Measurements from ENCODE around the gene PCNX2. TPM values are rescaled to one million over a fixed set of nuclear protein-coding genes. Genes with fewer than 3 reads are reported as not detected.

The PCNX2 gene
- polyA plus RNA-seq, 1 donor (not counting 4 experiments of a cell fraction or from before 2014, with no cell fraction given) = 18.0 TPM

GRCh38 chr1:232984577-232985425 is 310.7 kb downstream of the PCNX2 start:
- FAIRE-seq (no peak), DNase-seq (ENCODE audit: low read depth, low spot score) (no peak)
- TF ChIP-seq EZH2 (IDR thresholded peaks at IDR 0.05; ENCODE audit: low read length) (no peak), CTCF (optimal IDR thresholded peaks at IDR 0.05 in 1 of 3, IDR thresholded peaks at IDR 0.05 in 1 of 3, conservative IDR thresholded peaks at IDR 0.05 in 1 of 3; ENCODE audit: extremely low read depth in 1 of 3, insufficient read depth in 2 of 3, low read length in 3 of 3) (no peak)
- Histone ChIP-seq H3K36me3 (ENCODE audit: control insufficient read depth in 2 of 2, extremely low read depth in 1 of 2, insufficient read depth in 2 of 2, low read length in 2 of 2) (peaks cover 7 to 8% of the 10 kb centered on the region in 2 experiments), H3K4me3 (ENCODE audit: control insufficient read depth in 2 of 3, extremely low read depth in 1 of 3, insufficient read depth in 2 of 3, low read depth in 1 of 3, low read length in 3 of 3) (no peak overlapping the region), H4K20me1 (ENCODE audit: control insufficient read depth, extremely low read depth, insufficient read depth, low read length) (no peaks in the 10 kb centered on the region), H2AFZ (ENCODE audit: control insufficient read depth, low read length) (no peak overlapping the region), H3K9ac (ENCODE audit: control insufficient read depth, extremely low read depth, insufficient read depth, low read length) (no peak overlapping the region), H3K27me3 (ENCODE audit: control insufficient read depth, extremely low read depth, insufficient read depth, low read length) (no peaks in the 10 kb centered on the region), H3K4me2 (ENCODE audit: control insufficient read depth, extremely low read depth, insufficient read depth, low read depth, low read length) (no peak overlapping the region), H3K9me3 (ENCODE audit: control insufficient read depth, low read depth, low read length) (no peaks in the 10 kb centered on the region), H3K79me2 (ENCODE audit: control insufficient read depth, insufficient read depth, low read length) (no peaks in the 10 kb centered on the region), H3K9me1 (ENCODE audit: control insufficient read depth, extremely low read depth, insufficient read depth, low read length) (no peaks in the 10 kb centered on the region), H3K4me1 (ENCODE audit: control insufficient read depth, extremely low read depth, insufficient read depth, low read length) (peaks cover 23% of the 10 kb centered on the region), H3K27ac (ENCODE audit: control insufficient read depth, insufficient read depth, low read length) (no peak overlapping the region)
- dilution Hi-C loops (cut with MboI; ENCODE audit: extremely low pct_ligation_motif_present, low sequenced_read_pairs) = no loop called here

GRCh38 chr1:232983817-232984567 is 311.5 kb downstream of the PCNX2 start:
- no peak overlapping the region for H2AFZ ChIP-seq (ENCODE audit: control insufficient read depth, low read length)
- FAIRE-seq (no peak), DNase-seq (ENCODE audit: low read depth, low spot score) (no peak)
- no peaks in the 10 kb centered on the region for H3K9me3 ChIP-seq (ENCODE audit: control insufficient read depth, low read depth, low read length)
- no peak overlapping the region for H3K4me2 ChIP-seq (ENCODE audit: control insufficient read depth, extremely low read depth, insufficient read depth, low read depth, low read length)
- no peak for TF ChIP-seq EZH2 (IDR thresholded peaks at IDR 0.05; ENCODE audit: low read length)
- TF ChIP-seq CTCF (optimal IDR thresholded peaks at IDR 0.05 in 1 of 3, IDR thresholded peaks at IDR 0.05 in 1 of 3, conservative IDR thresholded peaks at IDR 0.05 in 1 of 3; ENCODE audit: extremely low read depth in 1 of 3, insufficient read depth in 2 of 3, low read length in 3 of 3) = no peak
- H3K36me3 ChIP-seq (ENCODE audit: control insufficient read depth in 2 of 2, extremely low read depth in 1 of 2, insufficient read depth in 2 of 2, low read length in 2 of 2) = peaks cover 7 to 8% of the 10 kb centered on the region in 2 experiments
- no peaks in the 10 kb centered on the region for H3K79me2 ChIP-seq (ENCODE audit: control insufficient read depth, insufficient read depth, low read length)
- H3K4me3 ChIP-seq (ENCODE audit: control insufficient read depth in 2 of 3, extremely low read depth in 1 of 3, insufficient read depth in 2 of 3, low read depth in 1 of 3, low read length in 3 of 3) = no peak overlapping the region
- dilution Hi-C loops (cut with MboI; ENCODE audit: extremely low pct_ligation_motif_present, low sequenced_read_pairs) = no loop called here
- H3K27me3 ChIP-seq (ENCODE audit: control insufficient read depth, extremely low read depth, insufficient read depth, low read length) = no peaks in the 10 kb centered on the region
- no peaks in the 10 kb centered on the region for H4K20me1 ChIP-seq (ENCODE audit: control insufficient read depth, extremely low read depth, insufficient read depth, low read length)
- H3K4me1 ChIP-seq (ENCODE audit: control insufficient read depth, extremely low read depth, insufficient read depth, low read length) = peaks cover 23% of the 10 kb centered on the region
- H3K9me1 ChIP-seq (ENCODE audit: control insufficient read depth, extremely low read depth, insufficient read depth, low read length) = no peaks in the 10 kb centered on the region
- no peak overlapping the region for H3K9ac ChIP-seq (ENCODE audit: control insufficient read depth, extremely low read depth, insufficient read depth, low read length)
- no peak overlapping the region for H3K27ac ChIP-seq (ENCODE audit: control insufficient read depth, insufficient read depth, low read length)
